Keratinocyte (primary cell): ENCODE results near the gene WIPF3. TPM values are rescaled to one million over a fixed set of nuclear protein-coding genes. Genes with fewer than 3 reads are reported as not detected.

ENCODE experiments used
- DNase-seq: peaks from one replicate; pipeline ENCODE4 v3.0.0-alpha.2; 2011; ENCODE audit warnings: low read depth, missing footprints, low spot score
- FAIRE-seq: peaks from 2 replicates; lab custom pipeline; 2011; peaks lifted over from hg19 to GRCh38; lab: Jason Lieb, UNC
- H2AFZ ChIP-seq: 2 replicates; pipeline ENCODE4 v1.6.0; 2012; ENCODE audit warnings: low read length, control low read depth, inconsistent platforms; ENCODE audit not compliant: control insufficient read depth
- H3K27ac ChIP-seq: 2 replicates; pipeline ENCODE4 v1.5.1; 2011; ENCODE audit warnings: low read length; ENCODE audit not compliant: control insufficient read depth, insufficient read depth
- H3K27me3 ChIP-seq: 3 replicates; pipeline ENCODE4 v1.6.0; 2011; ENCODE audit warnings: low read length; ENCODE audit not compliant: control insufficient read depth, insufficient read depth; ENCODE audit errors: extremely low read depth
- H3K36me3 ChIP-seq, 2 experiments: 2 replicates in 1 of 2; 3 replicates in 1 of 2; pipeline ENCODE4 v1.5.1; 2011; ENCODE audit warnings: low read length in 2 of 2, mild to moderate bottlenecking in 1 of 2; ENCODE audit not compliant: control insufficient read depth in 2 of 2, insufficient read depth in 2 of 2; ENCODE audit errors: extremely low read depth in 1 of 2
- H3K4me1 ChIP-seq: 3 replicates; pipeline ENCODE4 v1.5.1; 2011; ENCODE audit warnings: low read length; ENCODE audit not compliant: control insufficient read depth, insufficient read depth; ENCODE audit errors: extremely low read depth
- H3K4me2 ChIP-seq: 3 replicates; pipeline ENCODE4 v1.6.0; 2011; ENCODE audit warnings: low read depth, low read length; ENCODE audit not compliant: control insufficient read depth, insufficient read depth; ENCODE audit errors: extremely low read depth
- H3K4me3 ChIP-seq, 3 experiments: fragments of 200-600 bp in 1 of 3; sonication (generic) in 1 of 3; 2 replicates in 2 of 3; 3 replicates in 1 of 3; pipeline ENCODE4 v1.5.1; 2011 to 2016; ENCODE audit warnings: low read length in 3 of 3, mild to moderate bottlenecking in 3 of 3, control low read depth in 2 of 3, inconsistent platforms in 1 of 3, low read depth in 1 of 3, mixed read lengths in 1 of 3, mixed run types in 1 of 3, moderate library complexity in 1 of 3; ENCODE audit not compliant: control insufficient read depth in 2 of 3, insufficient read depth in 2 of 3; ENCODE audit errors: extremely low read depth in 1 of 3
- H3K79me2 ChIP-seq: 2 replicates; pipeline ENCODE4 v1.6.0; 2012; ENCODE audit warnings: low read length; ENCODE audit not compliant: control insufficient read depth, insufficient read depth
- H3K9ac ChIP-seq: 3 replicates; pipeline ENCODE4 v1.6.0; 2011; ENCODE audit warnings: low read length; ENCODE audit not compliant: control insufficient read depth, insufficient read depth; ENCODE audit errors: extremely low read depth
- H3K9me1 ChIP-seq: 3 replicates; pipeline ENCODE4 v1.6.0; 2011; ENCODE audit warnings: low read length; ENCODE audit not compliant: control insufficient read depth, insufficient read depth; ENCODE audit errors: extremely low read depth
- H3K9me3 ChIP-seq: 2 replicates; pipeline ENCODE4 v1.5.1; 2012; ENCODE audit warnings: low read depth, low read length; ENCODE audit not compliant: control insufficient read depth
- H4K20me1 ChIP-seq: 3 replicates; pipeline ENCODE4 v1.6.0; 2011; ENCODE audit warnings: low read length; ENCODE audit not compliant: control insufficient read depth, insufficient read depth; ENCODE audit errors: extremely low read depth
- EZH2 ChIP-seq: IDR thresholded peaks from one replicate; pipeline ENCODE4 v1.6.1; 2012; ENCODE audit warnings: inconsistent platforms, mild to moderate bottlenecking, low read length, moderate library complexity
- dilution Hi-C: fragments of 300-500 bp; cut with MboI; formaldehyde crosslinking; loops from one replicate; pipeline ENCODE4 v1.7.0; 2020; ENCODE audit warnings: low sequenced_read_pairs; ENCODE audit not compliant: extremely low pct_ligation_motif_present
- polyA plus RNA-seq, 5 experiments: library from polyadenylated mRNA; depleted of rRNA in 3 of 5; stranded (reverse) in 3 of 5; stranded (forward) in 1 of 5; unstranded in 1 of 5; fragments of >200 nt; gene quantifications; 1 replicate in 1 of 5; 2 replicates in 3 of 5; 3 replicates in 1 of 5; pipeline versions ENCODE4 v1.2.1 to v1.2.3, GENCODE V29; 2011 to 2012; ENCODE audit warnings: missing spikeins in 2 of 5, low read depth in 1 of 5, low replicate concordance in 1 of 5
- TF ChIP-seq, protein P1 (sequence below), 3 experiments: IDR thresholded peaks in 1 of 3; conservative IDR thresholded peaks in 1 of 3; optimal IDR thresholded peaks in 1 of 3; 2 replicates in 2 of 3; 3 replicates in 1 of 3; pipeline versions ENCODE3 to v1.5.1; 2011; ENCODE audit warnings: low read length in 3 of 3, mild to moderate bottlenecking in 3 of 3, moderate library complexity in 2 of 3, control low read depth in 1 of 3, inconsistent platforms in 1 of 3; ENCODE audit not compliant: insufficient read depth in 2 of 3; ENCODE audit errors: extremely low read depth in 1 of 3

Gene WIPF3
- polyA plus RNA-seq, 1 donor (not counting 4 experiments of a cell fraction or from before 2014, with no cell fraction given) = 0.04 TPM

DNA sequence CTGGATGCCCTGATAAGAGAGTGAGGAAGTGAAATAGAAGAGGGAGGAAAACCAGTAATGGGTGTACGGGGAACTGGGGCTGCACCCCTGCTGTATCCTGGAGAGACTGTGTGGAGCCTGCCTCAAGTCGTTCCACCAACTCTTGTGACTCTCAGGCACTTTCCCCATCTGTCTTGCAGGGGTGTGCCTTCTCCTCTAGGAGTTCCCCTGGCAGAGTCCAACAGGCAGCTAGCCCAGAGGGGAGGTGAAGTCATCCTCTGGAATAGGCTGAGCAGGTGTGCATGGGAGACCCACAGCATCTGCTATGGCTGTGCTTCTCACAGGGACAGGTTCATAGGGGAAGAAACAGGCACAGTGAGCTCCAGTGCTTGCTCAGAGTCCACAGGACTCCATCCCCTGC is 46.8 kb downstream of the WIPF3 start:
- no peaks in the 10 kb centered on the region for H3K79me2 ChIP-seq
- no peak overlapping the region for H3K4me2 ChIP-seq
- H3K9me1 ChIP-seq = no peaks in the 10 kb centered on the region
- no peak overlapping the region for H3K4me3 ChIP-seq
- no peak for DNase-seq
- dilution Hi-C loops = no loop called here
- no peak for TF ChIP-seq EZH2
- TF ChIP-seq, protein P1, sequence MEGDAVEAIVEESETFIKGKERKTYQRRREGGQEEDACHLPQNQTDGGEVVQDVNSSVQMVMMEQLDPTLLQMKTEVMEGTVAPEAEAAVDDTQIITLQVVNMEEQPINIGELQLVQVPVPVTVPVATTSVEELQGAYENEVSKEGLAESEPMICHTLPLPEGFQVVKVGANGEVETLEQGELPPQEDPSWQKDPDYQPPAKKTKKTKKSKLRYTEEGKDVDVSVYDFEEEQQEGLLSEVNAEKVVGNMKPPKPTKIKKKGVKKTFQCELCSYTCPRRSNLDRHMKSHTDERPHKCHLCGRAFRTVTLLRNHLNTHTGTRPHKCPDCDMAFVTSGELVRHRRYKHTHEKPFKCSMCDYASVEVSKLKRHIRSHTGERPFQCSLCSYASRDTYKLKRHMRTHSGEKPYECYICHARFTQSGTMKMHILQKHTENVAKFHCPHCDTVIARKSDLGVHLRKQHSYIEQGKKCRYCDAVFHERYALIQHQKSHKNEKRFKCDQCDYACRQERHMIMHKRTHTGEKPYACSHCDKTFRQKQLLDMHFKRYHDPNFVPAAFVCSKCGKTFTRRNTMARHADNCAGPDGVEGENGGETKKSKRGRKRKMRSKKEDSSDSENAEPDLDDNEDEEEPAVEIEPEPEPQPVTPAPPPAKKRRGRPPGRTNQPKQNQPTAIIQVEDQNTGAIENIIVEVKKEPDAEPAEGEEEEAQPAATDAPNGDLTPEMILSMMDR (optimal IDR thresholded peaks at IDR 0.05 in 1 of 3, IDR thresholded peaks at IDR 0.05 in 1 of 3, conservative IDR thresholded peaks at IDR 0.05 in 1 of 3; ENCODE audit: extremely low read depth in 1 of 3, insufficient read depth in 2 of 3, low read length in 3 of 3) = no peak
- no peaks in the 10 kb centered on the region for H3K36me3 ChIP-seq
- no peak overlapping the region for H3K9ac ChIP-seq
- H4K20me1 ChIP-seq = no peaks in the 10 kb centered on the region
- FAIRE-seq = no peak
- H3K27me3 ChIP-seq = peaks cover 39% of the 10 kb centered on the region
- H3K9me3 ChIP-seq = no peaks in the 10 kb centered on the region
- H3K4me1 ChIP-seq = no peaks in the 10 kb centered on the region
- no peak overlapping the region for H3K27ac ChIP-seq
- no peak overlapping the region for H2AFZ ChIP-seq

DNA sequence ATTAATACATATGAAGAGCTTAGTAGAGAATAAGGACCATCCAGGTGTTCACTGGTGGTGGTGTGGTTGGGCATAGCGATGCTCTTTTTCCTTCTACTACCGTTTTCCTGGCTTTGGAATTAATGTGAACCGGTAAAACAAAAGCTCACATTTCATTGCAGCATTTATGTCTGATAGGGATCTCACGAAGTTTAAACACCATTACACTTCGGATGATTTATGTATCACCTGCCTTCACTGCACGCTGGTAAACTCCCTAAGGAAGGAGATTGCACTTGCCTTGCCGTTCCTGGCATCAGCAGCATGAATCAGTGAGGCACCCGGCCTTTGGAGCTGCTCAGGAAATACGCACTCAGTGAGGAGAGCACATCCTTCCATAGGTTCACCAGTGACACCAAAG is 47.5 kb downstream of the WIPF3 start:
- no peak overlapping the region for H2AFZ ChIP-seq
- dilution Hi-C loops = no loop called here
- H3K4me2 ChIP-seq = no peak overlapping the region
- no peaks in the 10 kb centered on the region for H3K9me3 ChIP-seq
- TF ChIP-seq EZH2 = no peak
- TF ChIP-seq, protein P1 (optimal IDR thresholded peaks at IDR 0.05 in 1 of 3, IDR thresholded peaks at IDR 0.05 in 1 of 3, conservative IDR thresholded peaks at IDR 0.05 in 1 of 3; ENCODE audit: extremely low read depth in 1 of 3, insufficient read depth in 2 of 3, low read length in 3 of 3) = no peak
- H3K27me3 ChIP-seq = peaks cover 36% of the 10 kb centered on the region
- FAIRE-seq = no peak
- no peaks in the 10 kb centered on the region for H3K4me1 ChIP-seq
- no peaks in the 10 kb centered on the region for H4K20me1 ChIP-seq
- H3K27ac ChIP-seq = no peak overlapping the region
- no peak overlapping the region for H3K9ac ChIP-seq
- no peak for DNase-seq
- H3K4me3 ChIP-seq = no peak overlapping the region
- no peaks in the 10 kb centered on the region for H3K79me2 ChIP-seq
- no peaks in the 10 kb centered on the region for H3K9me1 ChIP-seq
- no peaks in the 10 kb centered on the region for H3K36me3 ChIP-seq
